HepG2 (cell line): ENCODE results near the gene NRL. TPM values are rescaled to one million over a fixed set of nuclear protein-coding genes. Genes with fewer than 3 reads are reported as not detected.
A peak's percentile ranks its signal among the peaks of the same experiment; 100 is the strongest.

Source experiments
- ATAC-seq: fragments of 200-7000 bp; cut with Tn5 transposase; 3 replicates; pipeline ENCODE4 v1.9.1; 2020; ENCODE audit warnings: mild to moderate bottlenecking, moderate library complexity
- BruUV-seq: library from RNA; stranded (reverse); fragments of 400-500 nt; replicated peaks from 2 replicates; lab custom pipeline; 2021; lab: Mats Ljungman, UMichigan
- CTCF ChIA-PET: fragments of 300-600 bp; formaldehyde crosslinking; extraction: SDS; loops from one replicate; lab custom pipeline; 2021; ENCODE audit warnings: low total read pairs, inconsistent platforms, low intra/inter-chr PET ratio; lab: Yijun Ruan, JAX
- POLR2A ChIA-PET: fragments of 350-600 bp; sonication (Branson Sonifier 250); formaldehyde crosslinking; loops from one replicate; lab custom pipeline; 2020; ENCODE audit warnings: antibody characterized with exemption, inconsistent platforms; lab: Yijun Ruan, JAX
- DNase-seq: peaks from one replicate; pipeline ENCODE4 v3.0.0-alpha.2; 2015; ENCODE audit warnings: low spot score
- FAIRE-seq: peaks from 3 replicates; lab custom pipeline; 2011; peaks lifted over from hg19 to GRCh38; lab: Jason Lieb, UNC
- H2AFZ ChIP-seq: one replicate; pipeline ENCODE4 v1.6.1; 2011; ENCODE audit warnings: low read length, inconsistent platforms
- H3K27ac ChIP-seq: fragments of 300-600 bp; 3 replicates; pipeline ENCODE4 v1.8.0; 2011; ENCODE audit warnings: mixed run types, mild to moderate bottlenecking, mixed read lengths, low read length, inconsistent platforms; ENCODE audit not compliant: insufficient read depth; ENCODE audit errors: extremely low read length
- H3K27me3 ChIP-seq, 2 experiments: fragments of 200-600 bp in 1 of 2; 2 replicates in 1 of 2; 3 replicates in 1 of 2; pipeline versions ENCODE4 v1.6.0 to v1.8.0; 2011; ENCODE audit warnings: low read length in 2 of 2, mild to moderate bottlenecking in 2 of 2, moderate library complexity in 2 of 2, inconsistent platforms in 1 of 2; ENCODE audit not compliant: insufficient read depth in 2 of 2, control insufficient read depth in 1 of 2
- H3K36me3 ChIP-seq, 2 experiments: fragments of 200-600 bp in 1 of 2; replicated peaks in 1 of 2; 2 replicates in 1 of 2; 3 replicates in 1 of 2; pipeline versions ENCODE4 v1.5.1 to v1.8.0; 2011; ENCODE audit warnings: low read length in 2 of 2, inconsistent platforms in 1 of 2; ENCODE audit not compliant: insufficient read depth in 2 of 2, control insufficient read depth in 1 of 2
- H3K4me1 ChIP-seq: 2 replicates; pipeline ENCODE4 v1.5.1; 2012; ENCODE audit warnings: low read length, inconsistent platforms; ENCODE audit not compliant: insufficient read depth
- H3K4me2 ChIP-seq: 2 replicates; pipeline ENCODE4 v1.6.0; 2011; ENCODE audit warnings: low read depth, low read length, inconsistent platforms
- H3K4me3 ChIP-seq, 3 experiments: fragments of 200-600 bp in 1 of 3; sonication (generic), shearing (Covaris generic) in 1 of 3; replicated peaks in 1 of 3; 2 replicates each; pipeline ENCODE4 v1.5.1; 2011 to 2016; ENCODE audit warnings: low read length in 3 of 3, inconsistent platforms in 2 of 3, low read depth in 2 of 3, mild to moderate bottlenecking in 2 of 3, control low read depth in 1 of 3, mixed read lengths in 1 of 3; ENCODE audit not compliant: insufficient read depth in 1 of 3
- H3K79me2 ChIP-seq: one replicate; pipeline ENCODE4 v1.6.1; 2011; ENCODE audit warnings: low read length, inconsistent platforms; ENCODE audit not compliant: insufficient read depth
- H3K9ac ChIP-seq: 2 replicates; pipeline ENCODE4 v1.6.0; 2011; ENCODE audit warnings: mild to moderate bottlenecking, low read depth, low read length, inconsistent platforms; ENCODE audit not compliant: insufficient read depth
- H3K9me3 ChIP-seq: 2 replicates; pipeline ENCODE4 v1.5.1; 2012; ENCODE audit warnings: mild to moderate bottlenecking, low read length
- H4K20me1 ChIP-seq: 2 replicates; pipeline ENCODE4 v1.6.0; 2011; ENCODE audit warnings: inconsistent platforms, mild to moderate bottlenecking, low read length, moderate library complexity; ENCODE audit not compliant: insufficient read depth
- BCLAF1 ChIP-seq: fragments of 450-650 bp; IDR thresholded peaks from 2 replicates; pipeline ENCODE4 v1.6.1; 2017; ENCODE audit warnings: mild to moderate bottlenecking
- CSRNP1 ChIP-seq: sonication (generic); formaldehyde crosslinking; IDR thresholded peaks from 2 replicates; pipeline ENCODE4 v1.8.1; 2023; ENCODE audit warnings: mild to moderate bottlenecking, missing genetic modification reagents
- KAT7 ChIP-seq: IDR thresholded peaks from 2 replicates; pipeline ENCODE4 v1.6.1; 2018; ENCODE audit warnings: borderline replicate concordance, missing compliant biosample characterization
- MIER3 ChIP-seq: IDR thresholded peaks from 2 replicates; pipeline ENCODE4 v1.6.1; 2016; ENCODE audit warnings: missing compliant biosample characterization, borderline replicate concordance
- SATB2 ChIP-seq: sonication (generic); formaldehyde crosslinking; IDR thresholded peaks from 2 replicates; pipeline ENCODE4 v1.5.0; 2020; ENCODE audit warnings: missing genetic modification reagents
- STAG1 ChIP-seq: sonication (generic); formaldehyde crosslinking; IDR thresholded peaks from 2 replicates; pipeline ENCODE4 v1.4.0; 2020; ENCODE audit warnings: missing genetic modification reagents
- STAT5B ChIP-seq: sonication (generic); formaldehyde crosslinking; IDR thresholded peaks from 2 replicates; pipeline ENCODE4 v1.4.0; 2020; ENCODE audit warnings: missing genetic modification reagents
- TRAFD1 ChIP-seq: sonication (generic); formaldehyde crosslinking; IDR thresholded peaks from 2 replicates; pipeline ENCODE4 v1.5.1; 2020; ENCODE audit warnings: missing genetic modification reagents, mild to moderate bottlenecking, borderline replicate concordance
- ZSCAN20 ChIP-seq: sonication (generic); formaldehyde crosslinking; IDR thresholded peaks from 2 replicates; pipeline ENCODE4 v1.4.0; 2020; ENCODE audit warnings: missing genetic modification reagents, mild to moderate bottlenecking, borderline replicate concordance
- ZUFSP ChIP-seq: sonication (generic); formaldehyde crosslinking; IDR thresholded peaks from 2 replicates; pipeline ENCODE4 v1.9.0; 2021; ENCODE audit warnings: missing genetic modification reagents, mild to moderate bottlenecking, borderline replicate concordance
- WGBS: methylation state at CpG from one replicate; pipeline ENCODE4 v1.1.6; 2017; ENCODE audit warnings: low lambda C conversion rate; 5-methylcytosine and 5-hydroxymethylcytosine counted together
- in situ Hi-C: cut with HindIII; loops from 2 replicates; pipeline ENCODE4 v1.10.0; 2017; ENCODE audit warnings: low pct_unique_long_range_greater_than_20kb; ENCODE audit not compliant: extremely low pct_ligation_motif_present
- intact Hi-C: fragments of 100-400 bp; cut with micrococcal nuclease; formaldehyde crosslinking; loops from one replicate; pipeline ENCODE4 v1.10.0; 2022; ENCODE audit not compliant: unreplicated experiment
- polyA plus RNA-seq, 8 experiments: library from polyadenylated mRNA; depleted of rRNA in 3 of 8; stranded (reverse) in 7 of 8; unstranded in 1 of 8; fragments of >200 nt; fragmentation: Illumina TruSeq in 4 of 8; extraction: Trizol in 4 of 8; gene quantifications; 2 replicates each; pipeline versions ENCODE4 v1.2.1 to v1.2.3, GENCODE V29; 2011 to 2016; ENCODE audit warnings: low read depth in 4 of 8, missing spikeins in 1 of 8, mixed read lengths in 1 of 8; ENCODE audit not compliant: insufficient read depth in 1 of 8
- total RNA-seq, 5 experiments: library from RNA; depleted of rRNA; stranded (reverse); fragments of >200 nt; fragmentation: Illumina TruSeq; extraction: Trizol; gene quantifications; 2 replicates each; pipeline ENCODE4 v1.2.3, GENCODE V29; 2016; ENCODE audit warnings: low read depth in 1 of 5
- TF ChIP-seq, protein P1 (sequence below): sonication (generic); formaldehyde crosslinking; conservative IDR thresholded peaks from 2 replicates; pipeline ENCODE4 v1.8.0; 2022; ENCODE audit warnings: low read depth, missing genetic modification reagents

The NRL gene
- total and polyA plus RNA-seq, 2 of the 13 experiments (the other 11 are each of a cell fraction or from before 2014, with no cell fraction given): 2.5 to 4.7 TPM

GRCh38 chr14:24160850-24161804 is 46.4 kb upstream of the NRL start, which contains the start of gene IRF9:
TSS of gene IRF9 (plus strand) at chr14:24161265. CDS start at chr14:24162145, 880 bp downstream.
- peak within 1 kb of the TSS; percentile 32 for H2AFZ ChIP-seq
- peaks cover 57 to 68% of the 10 kb centered on the region in 2 experiments for H3K36me3 ChIP-seq
- POLR2A ChIA-PET: interaction anchor here (0.8 to 11.8 kb wide), 42 partner anchors 9 to 1183 kb away, joined by 3 to 233 read pairs (median 8); partner anchors contain the start of genes ACIN1, C14orf119, CHMP4A and CIDEB
- H3K4me3 ChIP-seq: peak within 1 kb of the TSS; percentile 50 to 78 (median 64)
- no peaks in the 10 kb centered on the region; a peak in 1 of 5 replicates for H3K27me3 ChIP-seq
- H4K20me1 ChIP-seq: no peaks in the 10 kb centered on the region
- H3K4me1 ChIP-seq: peaks cover 28% of the 10 kb centered on the region
- peak within 1 kb of the TSS; percentile 98 for H3K4me2 ChIP-seq
- BruUV-seq: TSS peak; percentile 47
- peaks cover 5% of the 10 kb centered on the region for H3K79me2 ChIP-seq
- in situ Hi-C loops (loop anchor here (5.0 kb wide), 1 partner anchor 104 kb away; no protein-coding TSS in a partner anchor), intact Hi-C loops (loop anchor here (1.0 kb wide), 10 partner anchors 15 to 147 kb away; partner anchors contain the start of genes CHMP4A, EMC9, IPO4 and PCK2)
- WGBS: 3% methylated on average over 12 of the region's 12 CpGs
- H3K27ac ChIP-seq: peak within 1 kb of the TSS; percentile 62
- DNase-seq: peak; percentile 99
- peak; percentile 92 for ATAC-seq
- peak; percentile 99 for FAIRE-seq
- no peaks in the 10 kb centered on the region for H3K9me3 ChIP-seq
- H3K9ac ChIP-seq: peak within 1 kb of the TSS; percentile 76
- CTCF ChIA-PET: interaction anchor here (0.7 to 2.4 kb wide), 9 partner anchors 21 to 147 kb away, joined by 3 to 12 read pairs (median 6); partner anchors contain the start of genes DCAF11 and PSME1
- TF ChIP-seq STAT5B (CRISPR knock-in tag): peak; percentile 94
- TF ChIP-seq TRAFD1 (CRISPR knock-in tag): peak; percentile 92; the same call in 1 of the 2 replicates
- TF ChIP-seq MIER3 (CRISPR knock-in tag): peak; percentile 100
- no peak for TF ChIP-seq ZUFSP (CRISPR knock-in tag)
- TF ChIP-seq, protein P1, sequence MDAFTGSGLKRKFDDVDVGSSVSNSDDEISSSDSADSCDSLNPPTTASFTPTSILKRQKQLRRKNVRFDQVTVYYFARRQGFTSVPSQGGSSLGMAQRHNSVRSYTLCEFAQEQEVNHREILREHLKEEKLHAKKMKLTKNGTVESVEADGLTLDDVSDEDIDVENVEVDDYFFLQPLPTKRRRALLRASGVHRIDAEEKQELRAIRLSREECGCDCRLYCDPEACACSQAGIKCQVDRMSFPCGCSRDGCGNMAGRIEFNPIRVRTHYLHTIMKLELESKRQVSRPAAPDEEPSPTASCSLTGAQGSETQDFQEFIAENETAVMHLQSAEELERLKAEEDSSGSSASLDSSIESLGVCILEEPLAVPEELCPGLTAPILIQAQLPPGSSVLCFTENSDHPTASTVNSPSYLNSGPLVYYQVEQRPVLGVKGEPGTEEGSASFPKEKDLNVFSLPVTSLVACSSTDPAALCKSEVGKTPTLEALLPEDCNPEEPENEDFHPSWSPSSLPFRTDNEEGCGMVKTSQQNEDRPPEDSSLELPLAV (CRISPR knock-in tag): no peak
- TF ChIP-seq STAG1 (CRISPR knock-in tag): peak; percentile 97
- TF ChIP-seq BCLAF1: no peak
- peak; percentile 88 for TF ChIP-seq CSRNP1 (CRISPR knock-in tag)
- peak; percentile 87; the same call in 1 of the 2 replicates for TF ChIP-seq SATB2 (CRISPR knock-in tag)
- TF ChIP-seq KAT7: peak; percentile 99
- TF ChIP-seq ZSCAN20 (CRISPR knock-in tag): no peak
